GM18858 (cell line): ENCODE results near the gene GRN.

ENCODE experiments used
- ATAC-seq: cut with Tn5 transposase; IDR thresholded peaks from one replicate; pipeline ENCODE4 v1.9.1; 2021; ENCODE audit not compliant: unreplicated experiment

GRN gene

GRCh38 chr17:44344939-44345453 lies at the start of gene GRN:
TSS of gene GRN (plus strand) at chr17:44345302. CDS start at chr17:44349165, 3,863 bp downstream.
- no peak for ATAC-seq

- no peak for ATAC-seq
Observed at GRCh38 chr17:44297975-44298374, 47.1 kb upstream of the GRN start.

GRCh38 chr17:44304651-44305050 lies 40.5 kb upstream of the GRN start:
- ATAC-seq: no peak

GRCh38 chr17:44307387-44308186 lies 37.5 kb upstream of the GRN start:
- ATAC-seq: no peak

- ATAC-seq: no peak
Observed at GRCh38 chr17:44308320-44308818, 36.7 kb upstream of the GRN start, which contains the start of gene RUNDC3A. TSS of gene RUNDC3A (plus strand) at chr17:44308601. CDS start at chr17:44308833, 232 bp downstream.

- ATAC-seq: no peak
Observed at GRCh38 chr17:44308865-44309264, 36.2 kb upstream of the GRN start.

- no peak for ATAC-seq
Observed at GRCh38 chr17:44309472-44309871, 35.6 kb upstream of the GRN start.

GRCh38 chr17:44310188-44310587 lies 34.9 kb upstream of the GRN start:
- ATAC-seq: no peak

GRCh38 chr17:44310609-44311376 lies 34.3 kb upstream of the GRN start:
- ATAC-seq: no peak

- ATAC-seq: no peak
Observed at GRCh38 chr17:44311562-44312181, 33.4 kb upstream of the GRN start.

- ATAC-seq: no peak
Observed at GRCh38 chr17:44312396-44313104, 32.6 kb upstream of the GRN start.

GRCh38 chr17:44314031-44314430 lies 31.1 kb upstream of the GRN start:
- ATAC-seq: no peak

- no peak for ATAC-seq
Observed at GRCh38 chr17:44314524-44314868, 30.6 kb upstream of the GRN start.

GRCh38 chr17:44314869-44315661 lies 30.0 kb upstream of the GRN start:
- no peak for ATAC-seq

GRCh38 chr17:44315760-44316731 lies 29.1 kb upstream of the GRN start:
- ATAC-seq: no peak

- ATAC-seq: no peak
Observed at GRCh38 chr17:44317545-44317944, 27.6 kb upstream of the GRN start.

GRCh38 chr17:44318077-44318892 lies 26.8 kb upstream of the GRN start:
- ATAC-seq: no peak

GRCh38 chr17:44320066-44320465 lies 25.0 kb upstream of the GRN start:
- ATAC-seq: no peak
